CMK (cell line): Measurements from ENCODE around the gene TLR5.

Experiments
- DNase-seq: peaks from one replicate; pipeline ENCODE4 v3.0.0-alpha.2; 2010; ENCODE audit warnings: low read depth

The TLR5 gene

GRCh38 chr1:223110952-223111351 is 32.1 kb downstream of the TLR5 start:
- DNase-seq: no peak

GRCh38 chr1:223109581-223110026 is 33.4 kb downstream of the TLR5 start:
- no peak for DNase-seq

- DNase-seq: no peak
These were observed 36.2 kb downstream of the TLR5 start for GRCh38 chr1:223106856-223107255.

- no peak for DNase-seq
These were observed 37.5 kb downstream of the TLR5 start for GRCh38 chr1:223105568-223105967.

GRCh38 chr1:223102797-223103533 is 40.1 kb downstream of the TLR5 start:
- no peak for DNase-seq

- no peak for DNase-seq
These were observed 45.3 kb downstream of the TLR5 start for GRCh38 chr1:223097713-223098112.

- DNase-seq: no peak
These were observed 47.2 kb downstream of the TLR5 start for GRCh38 chr1:223095870-223096269.

GRCh38 chr1:223091896-223092295 is 51.2 kb downstream of the TLR5 start:
- no peak for DNase-seq

GRCh38 chr1:223089250-223089649 is 53.8 kb downstream of the TLR5 start:
- no peak for DNase-seq

- no peak for DNase-seq
These were observed 54.3 kb downstream of the TLR5 start for GRCh38 chr1:223088713-223089240.

- DNase-seq: no peak
These were observed 55.5 kb downstream of the TLR5 start for GRCh38 chr1:223087291-223088255.

GRCh38 chr1:223084464-223084866 is 58.6 kb downstream of the TLR5 start:
- no peak for DNase-seq

- DNase-seq: no peak
These were observed 59.2 kb downstream of the TLR5 start for GRCh38 chr1:223083831-223084230.

GRCh38 chr1:223082914-223083313 is 60.1 kb downstream of the TLR5 start:
- no peak for DNase-seq

- DNase-seq: peak; percentile 47
These were observed 61.7 kb downstream of the TLR5 start for GRCh38 chr1:223081181-223081994.

- no peak for DNase-seq
These were observed 63.5 kb downstream of the TLR5 start for GRCh38 chr1:223079498-223079897.

GRCh38 chr1:223077247-223077833 is 65.7 kb downstream of the TLR5 start:
- no peak for DNase-seq

- DNase-seq: no peak
These were observed 66.7 kb downstream of the TLR5 start for GRCh38 chr1:223076362-223076761.

- DNase-seq: no peak
These were observed 67.2 kb downstream of the TLR5 start for GRCh38 chr1:223075834-223076233.

GRCh38 chr1:223074445-223075300 is 68.4 kb downstream of the TLR5 start:
- no peak for DNase-seq
